IPS-18c (cell line): Measurements from ENCODE around the gene CLEC4G.

Experiments used
- H3K4me3 ChIP-seq: 2 replicates; pipeline ENCODE4 v1.7.0; 2013; ENCODE audit warnings: low read depth, mild to moderate bottlenecking, low read length, moderate library complexity; ENCODE audit not compliant: insufficient read depth
- H3K9me3 ChIP-seq: one replicate; pipeline ENCODE4 v1.6.1; 2013; ENCODE audit warnings: mild to moderate bottlenecking, low read length, moderate library complexity; ENCODE audit not compliant: control insufficient read depth, insufficient read depth

CLEC4G gene

DNA sequence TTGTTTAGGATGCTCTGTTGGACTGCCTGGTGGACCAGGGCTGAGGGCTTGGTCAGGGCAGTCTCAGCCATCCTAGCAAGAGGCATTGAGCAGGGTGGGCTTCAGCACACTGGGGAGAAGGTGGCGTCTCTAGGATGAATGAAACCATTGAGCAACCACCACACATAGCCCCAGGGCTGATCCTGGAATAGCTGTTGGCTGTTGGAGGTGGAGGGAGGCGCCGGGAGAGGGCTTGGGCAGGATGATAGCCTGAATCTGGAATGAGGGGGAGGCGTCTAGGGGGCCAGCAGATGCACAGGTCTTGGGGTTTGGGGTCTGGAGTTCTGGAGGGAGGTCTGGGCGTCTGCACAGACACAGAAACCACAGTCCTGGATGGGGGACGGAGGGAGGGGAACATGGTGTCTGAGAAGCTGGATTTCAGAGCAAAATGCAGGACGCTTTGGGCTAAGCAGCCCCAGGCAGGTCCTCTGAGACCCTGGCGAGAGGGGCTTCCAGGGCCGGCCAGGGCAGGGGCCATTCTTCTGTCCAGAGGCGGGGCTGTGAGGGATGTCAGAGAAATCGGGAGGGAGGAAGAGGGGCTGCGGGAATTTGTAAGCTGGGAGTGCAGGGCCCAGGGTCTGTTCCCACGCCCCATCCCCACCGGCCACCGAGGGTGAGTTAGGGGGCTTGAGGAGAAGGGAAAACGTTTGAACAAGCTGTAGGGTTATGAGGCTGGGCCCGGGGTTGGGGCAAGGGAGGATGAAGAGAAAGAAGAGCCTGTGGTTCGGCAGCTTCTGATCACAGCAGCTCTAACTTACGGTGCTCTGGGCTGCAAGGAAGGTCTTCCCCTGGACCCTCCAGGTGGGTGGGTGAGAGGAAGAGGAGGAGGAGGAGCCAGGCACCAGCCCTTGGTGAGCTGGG is 46.1 kb downstream of the CLEC4G start:
- Histone ChIP-seq H3K9me3 (no peaks in the 10 kb centered on the region), H3K4me3 (no peak overlapping the region)

DNA sequence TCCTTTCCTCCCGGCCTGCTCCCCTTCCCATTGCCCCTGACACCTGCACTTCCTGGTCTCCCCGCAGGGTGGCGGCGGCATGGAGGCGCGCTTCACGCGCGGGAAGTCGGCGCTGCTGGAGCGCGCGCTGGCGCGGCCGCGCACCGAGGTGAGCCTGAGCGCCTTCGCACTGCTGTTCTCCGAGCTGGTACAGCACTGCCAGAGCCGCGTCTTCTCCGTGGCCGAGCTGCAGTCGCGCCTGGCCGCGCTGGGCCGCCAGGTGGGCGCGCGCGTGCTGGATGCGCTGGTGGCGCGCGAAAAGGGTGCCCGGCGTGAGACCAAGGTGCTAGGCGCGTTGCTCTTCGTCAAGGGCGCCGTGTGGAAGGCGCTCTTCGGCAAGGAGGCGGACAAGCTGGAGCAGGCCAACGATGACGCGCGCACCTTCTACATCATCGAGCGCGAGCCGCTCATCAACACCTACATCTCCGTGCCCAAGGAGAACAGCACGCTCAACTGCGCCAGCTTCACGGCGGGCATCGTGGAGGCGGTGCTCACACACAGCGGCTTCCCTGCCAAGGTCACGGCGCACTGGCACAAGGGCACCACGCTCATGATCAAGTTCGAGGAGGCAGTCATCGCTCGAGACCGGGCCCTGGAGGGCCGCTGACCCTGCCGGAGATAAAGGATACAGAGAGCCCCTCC is 49.6 kb downstream of the CLEC4G start:
- H3K4me3 ChIP-seq = peak overlapping the region; percentile 34; the same call in 1 of the 2 replicates

DNA sequence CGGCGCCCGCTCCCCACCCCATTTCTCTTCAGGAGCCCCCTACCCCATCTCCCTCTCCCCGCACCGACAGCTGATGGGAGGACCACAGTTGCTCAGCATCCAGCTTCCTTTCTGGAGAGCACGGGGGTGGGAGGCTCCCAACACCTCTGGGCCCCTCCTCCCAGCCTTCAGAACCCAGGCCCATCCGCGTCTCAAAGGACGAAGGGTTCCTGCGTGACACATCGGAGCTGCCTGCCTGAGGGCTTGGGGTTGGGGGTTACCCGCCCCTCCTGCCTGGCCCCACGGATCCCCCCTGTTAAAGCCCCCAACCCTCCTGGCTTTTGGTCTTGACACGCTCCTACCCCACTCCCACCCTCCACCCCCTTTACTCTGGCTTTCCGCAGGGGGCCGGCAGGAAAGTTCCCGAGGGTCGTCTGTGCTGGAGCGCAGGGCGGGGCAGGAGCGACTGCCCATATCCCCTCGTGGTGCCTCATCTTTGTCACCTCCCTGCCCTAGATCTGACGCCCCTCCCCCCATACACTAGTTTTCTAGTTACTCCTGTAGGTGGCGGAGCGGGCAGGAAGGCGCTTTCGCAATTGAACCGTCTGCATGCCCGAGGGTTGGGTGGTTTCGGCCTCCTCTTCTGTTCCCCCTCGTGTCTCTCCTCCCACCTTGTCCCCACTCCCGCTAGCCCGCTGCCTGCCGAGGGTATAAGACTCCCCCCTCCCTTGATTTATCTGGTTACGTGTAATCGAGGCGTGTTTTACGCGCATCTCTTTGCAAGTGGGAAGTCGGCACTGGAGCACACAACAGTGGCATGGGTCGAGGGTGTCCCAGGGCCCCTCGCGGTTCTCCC is 50.4 kb downstream of the CLEC4G start:
- Histone ChIP-seq H3K9me3 (no peaks in the 10 kb centered on the region), H3K4me3 (peak overlapping the region; percentile 91)

More for the DNA sequence above, 49.6 kb downstream of the CLEC4G start:
- no peaks in the 10 kb centered on the region for H3K9me3 ChIP-seq

DNA sequence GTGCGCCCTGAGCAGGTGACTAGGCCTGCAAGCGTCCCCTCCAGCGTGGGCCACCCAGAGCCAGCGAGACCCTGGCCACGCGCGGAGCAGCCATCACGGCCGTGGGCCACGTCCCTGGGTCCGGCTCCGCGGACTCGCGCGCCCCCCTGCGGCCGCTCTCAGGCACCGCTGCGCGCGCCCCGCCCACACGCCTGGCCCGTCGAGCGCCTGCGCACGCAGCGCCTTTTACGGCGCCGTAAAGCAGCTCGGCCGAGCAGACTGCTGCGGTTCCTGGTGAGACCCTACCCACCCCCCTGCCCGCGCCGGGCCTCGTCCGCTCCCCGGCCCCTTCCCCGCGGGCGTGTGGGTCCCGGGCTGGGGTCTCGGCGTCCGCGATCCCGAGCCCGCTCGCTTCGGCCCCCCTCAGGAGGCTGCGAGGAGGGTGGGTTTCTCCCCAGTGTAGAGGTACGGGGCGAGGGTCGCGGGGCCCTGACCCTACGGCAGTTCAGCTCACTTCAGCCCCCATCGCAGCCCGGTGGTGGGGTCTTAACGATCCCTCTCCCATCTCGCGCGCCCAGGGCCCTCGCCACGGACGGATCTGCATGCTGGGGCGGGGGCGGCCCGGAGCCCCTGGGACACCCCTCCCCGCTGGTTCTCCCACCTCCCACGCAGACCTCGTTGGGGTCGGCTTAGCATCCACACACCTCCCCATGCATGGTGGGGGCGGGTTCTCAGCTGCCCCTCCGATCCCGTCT is 51.1 kb downstream of the CLEC4G start, which contains the start of gene TRAPPC5:
TSS of gene TRAPPC5 (plus strand) at position 228 of the 734 bp plus-strand sequence. CDS start 1,421 bp downstream, outside the sequence.
- peak within 1 kb of the TSS; percentile 91 for H3K4me3 ChIP-seq
- no peaks in the 10 kb centered on the region for H3K9me3 ChIP-seq

DNA sequence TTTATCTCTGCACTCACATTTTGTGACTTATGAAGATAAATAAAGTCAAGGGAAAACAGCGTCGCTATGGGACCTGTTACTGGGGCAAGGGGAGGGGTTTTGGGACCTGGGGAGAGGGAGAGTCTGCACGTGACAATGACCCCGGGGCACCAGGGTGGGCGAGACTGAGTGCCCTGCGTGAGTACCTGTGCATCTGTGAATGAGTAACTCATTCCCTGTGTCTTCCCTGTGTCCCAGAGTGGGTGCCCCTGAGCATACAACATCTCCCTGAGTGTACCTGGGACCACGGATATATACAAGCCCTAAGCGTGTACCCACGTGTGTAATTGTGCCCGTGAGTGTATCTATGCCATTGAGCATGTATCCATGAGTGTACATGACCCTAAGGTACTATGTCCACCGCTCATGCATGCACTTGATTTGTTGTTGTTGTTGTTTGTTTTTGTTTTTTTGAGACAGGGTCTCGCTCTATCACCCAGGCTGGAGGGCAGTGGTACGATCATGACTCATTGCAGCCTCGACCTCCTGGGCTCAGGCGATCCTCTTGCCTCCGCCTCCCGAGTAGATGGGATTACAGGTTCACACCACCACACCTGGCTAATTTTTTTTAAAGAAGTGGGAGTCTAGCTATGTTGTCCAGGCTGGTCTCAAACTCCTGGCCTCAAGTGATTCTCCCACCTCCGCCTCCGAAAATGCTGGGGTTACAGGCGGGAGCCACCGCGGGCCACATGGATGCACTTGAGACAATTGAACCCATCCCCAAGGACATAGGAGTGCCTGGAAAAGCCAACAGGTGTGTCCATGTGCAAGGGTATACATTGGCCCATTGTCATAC is 51.9 kb downstream of the CLEC4G start:
- H3K4me3 ChIP-seq = no peak overlapping the region; the same call in 1 of the 2 replicates

DNA sequence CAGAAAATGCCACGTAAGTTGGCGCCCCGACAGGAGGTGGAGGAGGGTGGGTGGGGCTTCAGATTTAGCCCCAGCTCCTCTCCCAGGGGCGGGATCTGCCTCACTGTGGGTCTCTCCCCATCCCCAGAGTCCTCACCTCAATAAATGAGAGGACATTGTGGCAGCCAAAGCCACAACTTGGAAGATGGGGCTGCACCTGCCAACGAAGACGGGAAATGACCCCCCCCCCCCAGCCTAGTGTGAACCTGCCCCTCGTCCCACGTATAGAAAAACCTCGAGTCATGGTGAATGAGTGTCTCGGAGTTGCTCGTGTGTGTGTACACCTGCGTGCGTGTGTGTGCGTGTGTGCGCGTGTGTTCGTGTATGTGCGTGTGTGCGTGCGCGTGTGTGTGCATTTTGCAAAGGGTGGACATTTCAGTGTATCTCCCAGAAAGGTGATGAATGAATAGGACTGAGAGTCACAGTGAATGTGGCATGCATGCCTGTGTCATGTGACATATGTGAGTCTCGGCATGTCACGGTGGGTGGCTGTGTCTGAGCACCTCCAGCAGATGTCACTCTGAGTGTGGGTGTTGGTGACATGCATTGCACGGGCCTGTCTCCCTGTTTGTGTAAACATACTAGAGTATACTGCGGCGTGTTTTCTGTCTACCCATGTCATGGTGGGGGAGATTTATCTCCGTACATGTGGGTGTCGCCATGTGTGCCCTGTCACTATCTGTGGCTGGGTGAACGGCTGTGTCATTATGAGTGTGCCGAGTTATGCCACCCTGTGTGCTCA is 52.7 kb downstream of the CLEC4G start:
- no peaks in the 10 kb centered on the region for H3K9me3 ChIP-seq
- no peak overlapping the region for H3K4me3 ChIP-seq

More for the DNA sequence above, 51.9 kb downstream of the CLEC4G start:
- H3K9me3 ChIP-seq = no peaks in the 10 kb centered on the region
